Measurements from ENCODE around the gene ZFP36L1. TPM values are rescaled to one million over a fixed set of nuclear protein-coding genes. Genes with fewer than 3 reads are reported as not detected.

ZFP36L1 gene
- 12.5 and 14.1 TPM in 2 replicates for total RNA-seq

GRCh38 chr14:68792979-68793733, at the start of gene ZFP36L1:
TSS of gene ZFP36L1 (minus strand) at chr14:68793067. CDS start at chr14:68792938, 129 bp downstream.

Other genes with a start within 250 kb of the ZFP36L1 start
- gene ACTN1, start 186.2 kb upstream of the ZFP36L1 start, total RNA-seq, result 231 and 312 TPM in 2 replicates

Measured in smooth muscle cell of bladder (primary cell).